ENCODE data around the gene LSAMP. TPM values are rescaled to one million over a fixed set of nuclear protein-coding genes. Genes with fewer than 3 reads are reported as not detected.

Gene LSAMP
- polyA plus RNA-seq, 2 of the 4 experiments (the other 2 are of a cell fraction) = 0.12 to 0.53 TPM

DNA sequence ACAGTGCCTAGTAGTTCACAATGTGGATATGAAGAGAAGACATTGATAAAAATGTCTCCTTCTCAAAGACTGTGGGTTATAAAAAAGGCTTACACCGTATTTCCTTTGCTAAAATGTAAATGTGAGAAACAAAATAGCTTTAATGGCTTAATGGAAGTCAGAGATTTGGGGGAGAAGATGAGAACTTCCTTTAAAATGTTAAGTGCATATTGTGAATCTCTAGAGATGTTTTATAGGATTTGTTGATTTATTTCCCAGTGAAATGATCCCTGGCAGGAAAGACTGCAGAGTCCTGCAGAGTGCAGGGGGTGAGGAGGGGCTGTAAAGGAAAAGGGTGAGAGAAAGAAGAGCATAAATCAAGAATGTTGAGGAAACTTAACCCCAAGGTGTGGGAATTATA is 516.9 kb downstream of the LSAMP start:
- H3K27ac ChIP-seq = no peak overlapping the region
- FAIRE-seq = no peak
- no peaks in the 10 kb centered on the region for H3K9me3 ChIP-seq
- CTCF ChIA-PET = no interaction called here
- WGBS (ENCODE audit: missing lambda C conversion rate) = 8% methylated on average over 1 of the region's 1 CpG
- H3K4me2 ChIP-seq = no peak overlapping the region
- H3K4me1 ChIP-seq = no peaks in the 10 kb centered on the region
- DNase-seq (ENCODE audit: low read depth in 1 of 2, low spot score in 1 of 2) = no peak
- POLR2A ChIA-PET = no interaction called here
- ATAC-seq = no peak
- H3K4me3 ChIP-seq = no peak overlapping the region
- TF ChIP-seq, protein P1, sequence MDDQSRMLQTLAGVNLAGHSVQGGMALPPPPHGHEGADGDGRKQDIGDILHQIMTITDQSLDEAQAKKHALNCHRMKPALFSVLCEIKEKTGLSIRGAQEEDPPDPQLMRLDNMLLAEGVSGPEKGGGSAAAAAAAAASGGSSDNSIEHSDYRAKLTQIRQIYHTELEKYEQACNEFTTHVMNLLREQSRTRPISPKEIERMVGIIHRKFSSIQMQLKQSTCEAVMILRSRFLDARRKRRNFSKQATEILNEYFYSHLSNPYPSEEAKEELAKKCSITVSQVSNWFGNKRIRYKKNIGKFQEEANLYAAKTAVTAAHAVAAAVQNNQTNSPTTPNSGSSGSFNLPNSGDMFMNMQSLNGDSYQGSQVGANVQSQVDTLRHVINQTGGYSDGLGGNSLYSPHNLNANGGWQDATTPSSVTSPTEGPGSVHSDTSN (IDR thresholded peaks at IDR 0.05) = no peak
- TF ChIP-seq SREBF2 (IDR thresholded peaks at IDR 0.05) = no peak
- TF ChIP-seq NPAS2 (CRISPR knock-in tag; IDR thresholded peaks at IDR 0.05; ENCODE audit: borderline replicate concordance) = no peak
- no peak for TF ChIP-seq TP53 (CRISPR knock-in tag; IDR thresholded peaks at IDR 0.05)
- TF ChIP-seq FOSL2 (IDR thresholded peaks at IDR 0.05) = no peak
- no peak for TF ChIP-seq FOSL2 (CRISPR knock-in tag; IDR thresholded peaks at IDR 0.05)
- no peak for TF ChIP-seq KDM1A (IDR thresholded peaks at IDR 0.05; ENCODE audit: low read depth)
- no peak for TF ChIP-seq CBX8 (IDR thresholded peaks at IDR 0.05)
- no peak for TF ChIP-seq RNF2 (IDR thresholded peaks at IDR 0.05; ENCODE audit: borderline replicate concordance, low read depth)
- no peak for TF ChIP-seq FOXS1 (CRISPR knock-in tag; IDR thresholded peaks at IDR 0.05)
- TF ChIP-seq, protein P2, sequence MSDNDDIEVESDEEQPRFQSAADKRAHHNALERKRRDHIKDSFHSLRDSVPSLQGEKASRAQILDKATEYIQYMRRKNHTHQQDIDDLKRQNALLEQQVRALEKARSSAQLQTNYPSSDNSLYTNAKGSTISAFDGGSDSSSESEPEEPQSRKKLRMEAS (IDR thresholded peaks at IDR 0.05) = no peak
- no peak for TF ChIP-seq HOXA7 (CRISPR knock-in tag; IDR thresholded peaks at IDR 0.05)
- TF ChIP-seq HEYL (CRISPR knock-in tag; IDR thresholded peaks at IDR 0.05) = no peak
- no peak for TF ChIP-seq EHF (CRISPR knock-in tag; IDR thresholded peaks at IDR 0.05)
- no peak for TF ChIP-seq FOSB (CRISPR knock-in tag; IDR thresholded peaks at IDR 0.05)
- TF ChIP-seq, protein P3, sequence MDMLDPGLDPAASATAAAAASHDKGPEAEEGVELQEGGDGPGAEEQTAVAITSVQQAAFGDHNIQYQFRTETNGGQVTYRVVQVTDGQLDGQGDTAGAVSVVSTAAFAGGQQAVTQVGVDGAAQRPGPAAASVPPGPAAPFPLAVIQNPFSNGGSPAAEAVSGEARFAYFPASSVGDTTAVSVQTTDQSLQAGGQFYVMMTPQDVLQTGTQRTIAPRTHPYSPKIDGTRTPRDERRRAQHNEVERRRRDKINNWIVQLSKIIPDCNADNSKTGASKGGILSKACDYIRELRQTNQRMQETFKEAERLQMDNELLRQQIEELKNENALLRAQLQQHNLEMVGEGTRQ (IDR thresholded peaks at IDR 0.05) = no peak

DNA sequence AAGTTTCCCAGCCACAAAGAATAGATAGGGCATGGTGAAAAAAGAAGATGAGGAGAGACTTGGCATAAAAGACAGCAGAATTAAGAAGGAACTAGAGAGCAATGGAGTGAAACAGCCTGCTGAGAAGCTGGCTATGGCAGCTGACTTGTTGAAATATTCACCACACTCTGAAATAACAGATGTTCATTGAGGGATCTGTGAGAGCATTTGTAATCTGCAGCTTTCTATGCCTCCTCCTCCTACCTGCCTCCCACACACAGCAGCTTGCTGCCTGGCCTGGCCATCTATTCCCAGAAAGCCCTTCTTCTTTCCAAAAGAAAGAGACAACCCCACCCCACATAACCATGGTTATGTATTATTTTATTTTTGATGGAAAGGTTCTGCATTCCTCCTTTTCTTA is 518.1 kb downstream of the LSAMP start:
- H3K4me2 ChIP-seq = no peak overlapping the region
- CTCF ChIA-PET = no interaction called here
- TF ChIP-seq, protein P4, sequence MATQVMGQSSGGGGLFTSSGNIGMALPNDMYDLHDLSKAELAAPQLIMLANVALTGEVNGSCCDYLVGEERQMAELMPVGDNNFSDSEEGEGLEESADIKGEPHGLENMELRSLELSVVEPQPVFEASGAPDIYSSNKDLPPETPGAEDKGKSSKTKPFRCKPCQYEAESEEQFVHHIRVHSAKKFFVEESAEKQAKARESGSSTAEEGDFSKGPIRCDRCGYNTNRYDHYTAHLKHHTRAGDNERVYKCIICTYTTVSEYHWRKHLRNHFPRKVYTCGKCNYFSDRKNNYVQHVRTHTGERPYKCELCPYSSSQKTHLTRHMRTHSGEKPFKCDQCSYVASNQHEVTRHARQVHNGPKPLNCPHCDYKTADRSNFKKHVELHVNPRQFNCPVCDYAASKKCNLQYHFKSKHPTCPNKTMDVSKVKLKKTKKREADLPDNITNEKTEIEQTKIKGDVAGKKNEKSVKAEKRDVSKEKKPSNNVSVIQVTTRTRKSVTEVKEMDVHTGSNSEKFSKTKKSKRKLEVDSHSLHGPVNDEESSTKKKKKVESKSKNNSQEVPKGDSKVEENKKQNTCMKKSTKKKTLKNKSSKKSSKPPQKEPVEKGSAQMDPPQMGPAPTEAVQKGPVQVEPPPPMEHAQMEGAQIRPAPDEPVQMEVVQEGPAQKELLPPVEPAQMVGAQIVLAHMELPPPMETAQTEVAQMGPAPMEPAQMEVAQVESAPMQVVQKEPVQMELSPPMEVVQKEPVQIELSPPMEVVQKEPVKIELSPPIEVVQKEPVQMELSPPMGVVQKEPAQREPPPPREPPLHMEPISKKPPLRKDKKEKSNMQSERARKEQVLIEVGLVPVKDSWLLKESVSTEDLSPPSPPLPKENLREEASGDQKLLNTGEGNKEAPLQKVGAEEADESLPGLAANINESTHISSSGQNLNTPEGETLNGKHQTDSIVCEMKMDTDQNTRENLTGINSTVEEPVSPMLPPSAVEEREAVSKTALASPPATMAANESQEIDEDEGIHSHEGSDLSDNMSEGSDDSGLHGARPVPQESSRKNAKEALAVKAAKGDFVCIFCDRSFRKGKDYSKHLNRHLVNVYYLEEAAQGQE (IDR thresholded peaks at IDR 0.05) = no peak
- no peak for TF ChIP-seq RARB (CRISPR knock-in tag; IDR thresholded peaks at IDR 0.05)
- no peak for TF ChIP-seq HDAC2 (IDR thresholded peaks at IDR 0.05)
- TF ChIP-seq MAZ (IDR thresholded peaks at IDR 0.05; ENCODE audit: borderline replicate concordance, low read depth, low read length) = no peak
- no peak for TF ChIP-seq NFE2L2 (conservative IDR thresholded peaks at IDR 0.05; ENCODE audit: low read length)
- no peak for TF ChIP-seq MAFK (IDR thresholded peaks at IDR 0.05; ENCODE audit: partially characterized antibody)
- no peak for TF ChIP-seq JUN (IDR thresholded peaks at IDR 0.05)
- TF ChIP-seq, protein P5, sequence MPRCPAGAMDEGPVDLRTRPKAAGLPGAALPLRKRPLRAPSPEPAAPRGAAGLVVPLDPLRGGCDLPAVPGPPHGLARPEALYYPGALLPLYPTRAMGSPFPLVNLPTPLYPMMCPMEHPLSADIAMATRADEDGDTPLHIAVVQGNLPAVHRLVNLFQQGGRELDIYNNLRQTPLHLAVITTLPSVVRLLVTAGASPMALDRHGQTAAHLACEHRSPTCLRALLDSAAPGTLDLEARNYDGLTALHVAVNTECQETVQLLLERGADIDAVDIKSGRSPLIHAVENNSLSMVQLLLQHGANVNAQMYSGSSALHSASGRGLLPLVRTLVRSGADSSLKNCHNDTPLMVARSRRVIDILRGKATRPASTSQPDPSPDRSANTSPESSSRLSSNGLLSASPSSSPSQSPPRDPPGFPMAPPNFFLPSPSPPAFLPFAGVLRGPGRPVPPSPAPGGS (IDR thresholded peaks at IDR 0.05) = no peak
- TF ChIP-seq, protein P6, sequence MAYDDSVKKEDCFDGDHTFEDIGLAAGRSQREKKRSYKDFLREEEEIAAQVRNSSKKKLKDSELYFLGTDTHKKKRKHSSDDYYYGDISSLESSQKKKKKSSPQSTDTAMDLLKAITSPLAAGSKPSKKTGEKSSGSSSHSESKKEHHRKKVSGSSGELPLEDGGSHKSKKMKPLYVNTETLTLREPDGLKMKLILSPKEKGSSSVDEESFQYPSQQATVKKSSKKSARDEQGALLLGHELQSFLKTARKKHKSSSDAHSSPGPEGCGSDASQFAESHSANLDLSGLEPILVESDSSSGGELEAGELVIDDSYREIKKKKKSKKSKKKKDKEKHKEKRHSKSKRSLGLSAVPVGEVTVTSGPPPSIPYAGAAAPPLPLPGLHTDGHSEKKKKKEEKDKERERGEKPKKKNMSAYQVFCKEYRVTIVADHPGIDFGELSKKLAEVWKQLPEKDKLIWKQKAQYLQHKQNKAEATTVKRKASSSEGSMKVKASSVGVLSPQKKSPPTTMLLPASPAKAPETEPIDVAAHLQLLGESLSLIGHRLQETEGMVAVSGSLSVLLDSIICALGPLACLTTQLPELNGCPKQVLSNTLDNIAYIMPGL (CRISPR knock-in tag; IDR thresholded peaks at IDR 0.05; ENCODE audit: borderline replicate concordance) = no peak
- TF ChIP-seq NR3C1 (IDR thresholded peaks at IDR 0.05) = no peak
- no peak for TF ChIP-seq HOXA7 (CRISPR knock-in tag; IDR thresholded peaks at IDR 0.05)
- TF ChIP-seq, protein P7, sequence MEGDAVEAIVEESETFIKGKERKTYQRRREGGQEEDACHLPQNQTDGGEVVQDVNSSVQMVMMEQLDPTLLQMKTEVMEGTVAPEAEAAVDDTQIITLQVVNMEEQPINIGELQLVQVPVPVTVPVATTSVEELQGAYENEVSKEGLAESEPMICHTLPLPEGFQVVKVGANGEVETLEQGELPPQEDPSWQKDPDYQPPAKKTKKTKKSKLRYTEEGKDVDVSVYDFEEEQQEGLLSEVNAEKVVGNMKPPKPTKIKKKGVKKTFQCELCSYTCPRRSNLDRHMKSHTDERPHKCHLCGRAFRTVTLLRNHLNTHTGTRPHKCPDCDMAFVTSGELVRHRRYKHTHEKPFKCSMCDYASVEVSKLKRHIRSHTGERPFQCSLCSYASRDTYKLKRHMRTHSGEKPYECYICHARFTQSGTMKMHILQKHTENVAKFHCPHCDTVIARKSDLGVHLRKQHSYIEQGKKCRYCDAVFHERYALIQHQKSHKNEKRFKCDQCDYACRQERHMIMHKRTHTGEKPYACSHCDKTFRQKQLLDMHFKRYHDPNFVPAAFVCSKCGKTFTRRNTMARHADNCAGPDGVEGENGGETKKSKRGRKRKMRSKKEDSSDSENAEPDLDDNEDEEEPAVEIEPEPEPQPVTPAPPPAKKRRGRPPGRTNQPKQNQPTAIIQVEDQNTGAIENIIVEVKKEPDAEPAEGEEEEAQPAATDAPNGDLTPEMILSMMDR (IDR thresholded peaks at IDR 0.05) = no peak
- H3K27ac ChIP-seq = no peak overlapping the region
- POLR2A ChIA-PET = no interaction called here
- no peak for ATAC-seq
- no peak for DNase-seq (ENCODE audit: low read depth in 1 of 2, low spot score in 1 of 2)
- no peak for FAIRE-seq
- H3K9me3 ChIP-seq = no peaks in the 10 kb centered on the region
- H3K4me1 ChIP-seq = no peaks in the 10 kb centered on the region
- H3K4me3 ChIP-seq = no peak overlapping the region
